Measurements from ENCODE around the gene BRDT. TPM values are rescaled to one million over a fixed set of nuclear protein-coding genes. Genes with fewer than 3 reads are reported as not detected.

BRDT gene
- total and polyA plus RNA-seq, 12 donors: not detected

DNA sequence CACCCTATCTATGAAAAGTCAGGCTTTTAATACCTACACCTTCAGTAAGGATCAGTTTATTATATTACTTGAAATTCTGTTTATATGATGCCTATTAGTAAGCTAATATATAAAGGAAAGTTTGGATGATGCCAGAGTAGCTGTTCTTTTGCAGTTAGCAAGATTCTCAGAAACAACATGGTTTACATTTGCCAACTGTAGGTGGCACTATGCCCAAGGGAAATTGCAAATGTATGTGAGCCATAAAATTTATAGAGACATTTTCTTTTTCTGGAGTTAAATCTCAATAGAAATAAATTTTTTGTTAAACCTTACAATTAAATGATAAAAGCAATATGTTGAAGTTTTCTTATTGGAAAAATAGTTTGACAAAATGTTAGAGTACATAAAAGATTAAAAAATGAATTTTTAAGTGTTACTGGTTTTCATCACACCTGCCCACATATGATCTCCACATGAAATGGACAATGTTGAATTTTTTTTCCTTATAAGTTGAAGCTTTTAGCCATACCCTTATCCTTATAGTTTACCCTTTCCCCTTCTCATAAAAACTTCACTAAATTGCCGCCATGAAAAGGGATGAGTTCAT lies 48.5 kb downstream of the BRDT start:
- peak; percentile 28 to 63 (median 43) for DNase-seq
- no peaks in the 10 kb centered on the region for H3K27me3 ChIP-seq
- no peak overlapping the region for H3K27ac ChIP-seq
- H3K9me3 ChIP-seq (replicated peaks in 1 of 3): no peaks in the 10 kb centered on the region
- no peak overlapping the region for H3K4me3 ChIP-seq
- intact Hi-C loops (cut with DNase I): loop anchor here (5.0 to 10.0 kb wide), 2 partner anchors 295 to 297 kb away; partner anchors contain the start of genes GLMN (in 1 of the 2) and RPAP2 (in 1 of the 2)
- TF ChIP-seq CTCF (IDR thresholded peaks at IDR 0.05) (peak in 5 of 6 experiments; percentile 36 to 62 (median 57)), POLR2A (IDR thresholded peaks at IDR 0.05) (no peak)
- 80 to 95% (median 83%) methylated on average over 1 of the region's 1 CpG for WGBS, 4 donors
- H3K4me1 ChIP-seq (replicated peaks in 1 of 2): no peaks in the 10 kb centered on the region
- no peaks in the 10 kb centered on the region for H3K36me3 ChIP-seq (replicated peaks in 1 of 2)

DNA sequence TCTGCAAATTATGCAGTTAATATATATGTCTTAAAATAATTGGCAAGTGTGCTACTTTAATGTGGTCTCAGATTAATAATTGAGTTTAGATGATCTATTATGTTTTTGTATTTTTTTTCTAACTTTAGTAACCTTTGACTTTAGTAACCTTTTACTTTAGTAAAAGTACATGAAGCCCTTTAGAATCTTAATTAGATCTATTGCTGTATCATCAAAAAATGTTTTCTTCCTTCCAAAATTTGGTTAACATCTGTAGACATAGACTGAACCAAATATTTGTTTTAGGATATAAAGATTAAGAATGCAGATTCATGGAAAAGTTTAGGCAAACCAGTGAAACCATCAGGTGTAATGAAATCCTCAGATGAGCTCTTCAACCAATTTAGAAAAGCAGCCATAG lies 54.9 kb downstream of the BRDT start:
- Histone ChIP-seq H3K36me3 (replicated peaks in 1 of 2) (no peaks in the 10 kb centered on the region), H3K4me1 (replicated peaks in 1 of 2) (no peaks in the 10 kb centered on the region), H3K4me3 (no peak overlapping the region), H3K9me3 (replicated peaks in 1 of 3) (no peaks in the 10 kb centered on the region), H3K27ac (no peak overlapping the region), H3K27me3 (no peaks in the 10 kb centered on the region)
- no peak for TF ChIP-seq CTCF (IDR thresholded peaks at IDR 0.05)
- TF ChIP-seq POLR2A (IDR thresholded peaks at IDR 0.05): no peak
- DNase-seq: no peak
- intact Hi-C loops (cut with DNase I): no loop called here

DNA sequence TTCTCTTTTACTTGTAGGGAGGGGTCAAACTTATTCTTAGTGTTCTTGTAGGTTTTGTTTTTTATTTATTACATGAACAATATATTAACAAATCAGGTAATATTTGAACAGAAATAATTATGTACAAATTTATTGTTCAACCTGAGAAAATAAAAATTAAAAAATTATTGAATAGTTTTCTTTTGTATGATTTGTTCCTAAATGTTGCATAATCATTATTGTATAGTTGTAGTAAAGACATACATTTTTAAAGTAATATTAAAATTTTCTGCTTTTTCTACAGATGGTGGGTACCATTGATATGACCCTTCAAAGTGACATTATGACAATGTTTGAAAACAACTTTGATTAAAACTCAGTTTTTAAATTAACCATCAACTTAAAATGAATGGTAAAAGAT lies 64.7 kb downstream of the BRDT start:
- Histone ChIP-seq H3K27me3 (no peaks in the 10 kb centered on the region), H3K27ac (no peak overlapping the region), H3K9me3 (replicated peaks in 1 of 3) (no peaks in the 10 kb centered on the region), H3K36me3 (replicated peaks in 1 of 2) (no peaks in the 10 kb centered on the region), H3K4me3 (no peak overlapping the region), H3K4me1 (replicated peaks in 1 of 2) (no peaks in the 10 kb centered on the region)
- no peak for TF ChIP-seq CTCF (IDR thresholded peaks at IDR 0.05)
- no peak for TF ChIP-seq POLR2A (IDR thresholded peaks at IDR 0.05)
- no peak for DNase-seq
- intact Hi-C loops (cut with DNase I): no loop called here

DNA sequence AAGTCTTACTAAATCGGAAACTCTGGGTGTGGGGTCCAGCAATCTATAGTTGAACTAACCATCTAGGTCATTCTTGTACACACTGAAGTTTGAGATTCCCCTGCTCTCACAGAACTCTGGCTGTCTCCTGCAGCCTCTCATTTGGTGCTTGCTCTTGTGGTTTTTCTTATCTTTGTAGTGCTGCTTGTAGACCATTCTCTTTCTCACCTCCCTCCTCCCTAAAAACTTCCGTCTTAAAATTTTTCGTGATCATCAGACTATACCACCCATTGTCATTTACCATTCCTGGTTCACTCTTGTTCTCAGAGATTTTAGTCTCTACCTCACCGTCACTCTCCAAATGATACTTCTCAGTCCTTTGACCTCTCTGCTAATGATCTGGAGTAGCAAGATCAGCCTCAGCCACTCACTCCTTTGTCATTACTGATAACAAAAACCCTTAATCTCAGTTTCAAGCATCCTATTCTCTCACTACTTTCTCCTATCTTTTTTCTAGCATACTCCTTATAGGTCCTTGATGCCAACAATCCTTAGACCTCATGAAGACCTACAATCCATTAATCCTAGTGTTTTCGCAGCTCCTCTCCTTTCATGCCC lies 67.6 kb downstream of the BRDT start:
- intact Hi-C loops (cut with DNase I): no loop called here
- H3K9me3 ChIP-seq (replicated peaks in 1 of 3): no peaks in the 10 kb centered on the region
- no peak overlapping the region for H3K4me3 ChIP-seq
- H3K4me1 ChIP-seq (replicated peaks in 1 of 2): no peaks in the 10 kb centered on the region
- H3K27ac ChIP-seq: no peak overlapping the region
- H3K27me3 ChIP-seq: no peaks in the 10 kb centered on the region
- no peak for TF ChIP-seq POLR2A (IDR thresholded peaks at IDR 0.05)
- no peak for TF ChIP-seq CTCF (IDR thresholded peaks at IDR 0.05)
- H3K36me3 ChIP-seq (replicated peaks in 1 of 2): no peaks in the 10 kb centered on the region
- DNase-seq: no peak
- WGBS, 4 donors: 82 to 87% (median 85%) methylated on average over 5 of the region's 5 CpGs
